GM23248 (cell line): ENCODE data around the gene KRTAP13-4.

Source experiments
- EZH2 ChIP-seq: fragments of 200-600 bp; sonication (generic); IDR thresholded peaks from 2 replicates; pipeline ENCODE4 v1.6.1; 2018; ENCODE audit warnings: antibody characterized with exemption, mild to moderate bottlenecking; ENCODE audit not compliant: insufficient read depth, poor library complexity, severe bottlenecking
- EZH2phosphoT487 ChIP-seq: fragments of 200-600 bp; sonication (generic); IDR thresholded peaks from 2 replicates; pipeline ENCODE4 v1.6.1; 2018; ENCODE audit warnings: antibody characterized with exemption, moderate library complexity, mild to moderate bottlenecking, low read depth; ENCODE audit not compliant: insufficient read depth

- TF ChIP-seq EZH2, result no peak
- TF ChIP-seq EZH2phosphoT487, result no peak
Measured at GRCh38 chr21:30478004-30478403, 48.0 kb downstream of the KRTAP13-4 start.
